ENCODE results near the gene TBC1D9B.

Gene TBC1D9B

DNA sequence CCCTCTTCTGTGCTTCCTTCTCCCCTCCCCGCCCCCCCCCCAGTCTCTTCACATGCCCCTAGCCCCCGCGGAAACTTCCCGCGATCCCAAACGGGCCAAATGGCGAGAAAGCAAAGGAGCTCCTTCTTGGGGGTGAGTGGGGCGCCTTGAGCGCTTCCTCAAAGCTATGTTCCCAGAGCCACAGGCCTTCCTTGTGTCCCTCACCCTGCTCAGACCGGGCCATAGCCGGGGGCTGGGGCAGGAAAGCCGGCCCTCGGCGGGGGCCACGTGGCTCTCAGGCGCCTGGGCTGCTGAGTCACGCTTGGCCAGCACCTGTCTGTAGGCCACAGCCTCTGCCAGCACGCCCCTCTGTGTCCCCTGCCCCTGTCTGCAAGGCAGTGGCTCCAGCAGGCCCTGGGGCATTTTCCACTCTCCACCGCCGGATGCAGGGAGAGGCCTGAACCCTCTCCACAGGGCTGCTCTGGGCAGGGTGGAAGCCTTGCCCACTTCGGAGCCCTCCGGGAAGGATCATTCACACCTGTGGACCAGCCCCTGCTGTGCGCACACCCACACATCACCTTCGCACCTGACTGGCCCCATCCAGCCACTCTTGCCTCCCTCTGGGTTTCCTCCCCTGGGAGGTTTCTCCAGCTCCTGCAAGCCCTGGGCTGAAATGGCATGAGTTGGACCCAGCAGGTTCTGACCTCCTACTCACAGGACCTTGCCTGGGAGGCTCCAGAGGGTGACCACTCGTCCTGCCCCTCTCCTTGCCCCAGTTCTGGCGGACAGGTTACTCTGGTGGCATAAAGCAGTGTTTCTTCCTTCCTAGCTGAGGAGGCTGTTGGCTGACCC lies 88.2 kb downstream of the TBC1D9B start:
- DNase-seq: peak; percentile 64

DNA sequence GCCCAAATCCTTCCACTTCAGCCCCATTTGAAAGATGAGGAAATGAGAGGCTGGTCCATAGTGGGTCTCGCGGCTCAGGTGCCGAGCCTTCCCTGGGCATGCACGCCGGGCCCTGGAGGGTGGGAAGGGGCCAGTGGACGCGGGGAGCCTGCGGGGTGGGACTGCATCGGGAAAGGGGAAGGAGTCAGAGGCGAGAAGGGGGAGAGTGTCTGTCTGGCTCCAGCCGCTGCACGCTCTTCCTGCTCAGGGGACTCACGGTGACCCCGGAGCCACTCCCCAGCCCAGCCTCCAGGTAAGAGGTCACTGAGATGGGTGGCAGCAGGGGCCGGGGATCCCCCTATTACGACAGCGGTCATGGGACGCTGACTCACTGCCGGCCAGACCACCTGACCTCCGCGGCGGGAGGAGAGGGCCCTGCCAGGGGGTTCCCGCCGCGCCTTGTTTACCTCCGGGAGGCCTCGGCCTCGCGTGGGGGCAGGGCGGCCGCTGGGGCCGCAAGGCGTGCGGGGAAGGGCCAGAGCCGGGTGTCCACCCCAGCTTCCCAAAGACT lies 88.9 kb downstream of the TBC1D9B start:
- DNase-seq: peak; percentile 96

DNA sequence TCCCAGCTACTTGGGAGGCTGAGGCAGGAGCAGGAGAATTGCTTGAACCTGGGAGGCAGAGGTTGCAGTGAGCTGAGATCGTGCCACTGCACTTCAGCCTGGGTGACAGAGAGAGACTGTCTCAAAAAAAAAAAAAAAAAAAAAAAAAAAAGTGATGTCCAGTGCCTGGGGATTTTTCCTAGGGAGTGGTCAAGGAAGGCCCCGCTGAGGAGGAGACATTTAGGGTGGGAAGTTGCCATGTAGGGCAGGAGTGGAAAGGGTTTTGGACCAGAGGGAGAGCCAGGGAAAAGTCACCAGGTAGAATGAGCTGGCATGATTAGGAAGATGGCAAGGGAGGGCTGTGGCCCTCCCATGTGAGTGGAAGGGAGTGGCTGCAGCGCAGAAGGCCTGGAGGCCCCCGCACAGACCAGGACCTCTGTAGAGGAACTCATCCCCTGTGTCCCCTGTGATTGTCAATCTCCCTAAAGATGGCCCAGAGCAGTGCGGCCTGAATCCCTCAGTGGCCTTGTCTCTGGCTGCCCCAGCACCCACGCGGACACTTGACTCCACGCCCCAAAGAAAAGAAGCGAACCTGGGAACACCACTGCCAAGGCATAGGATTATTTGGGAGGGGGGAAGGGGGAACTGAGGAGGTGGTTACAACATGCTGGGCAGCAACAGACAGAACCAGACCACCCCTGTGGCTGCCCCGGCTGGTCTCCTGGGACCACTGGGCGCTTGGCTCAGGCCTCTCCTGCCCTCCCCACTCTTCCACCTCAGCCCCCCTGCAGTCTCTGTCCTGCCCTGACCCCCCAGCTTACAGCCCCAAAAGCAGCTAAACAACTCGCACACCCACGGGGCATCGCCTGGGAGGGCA lies 89.6 kb downstream of the TBC1D9B start:
- DNase-seq: peak; percentile 24

DNA sequence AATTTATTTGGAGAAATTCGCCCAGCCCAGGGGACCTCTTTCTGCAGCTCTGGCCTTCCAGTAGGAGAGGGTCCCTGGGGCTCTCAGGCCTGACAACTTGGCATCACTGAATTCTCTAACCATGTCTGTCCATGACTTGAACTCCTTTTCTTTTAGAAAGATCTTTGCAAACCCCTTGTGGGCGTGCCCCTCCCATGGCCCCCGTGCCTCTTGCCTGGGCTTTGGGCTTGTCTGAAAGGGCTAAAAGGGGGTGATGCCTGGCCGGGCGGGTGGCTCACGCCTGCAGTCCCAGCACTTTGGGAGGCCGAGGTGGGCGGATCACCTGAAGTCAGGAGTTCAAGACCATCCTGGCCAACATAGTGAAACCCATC lies 90.2 kb downstream of the TBC1D9B start:
- DNase-seq: no peak

DNA sequence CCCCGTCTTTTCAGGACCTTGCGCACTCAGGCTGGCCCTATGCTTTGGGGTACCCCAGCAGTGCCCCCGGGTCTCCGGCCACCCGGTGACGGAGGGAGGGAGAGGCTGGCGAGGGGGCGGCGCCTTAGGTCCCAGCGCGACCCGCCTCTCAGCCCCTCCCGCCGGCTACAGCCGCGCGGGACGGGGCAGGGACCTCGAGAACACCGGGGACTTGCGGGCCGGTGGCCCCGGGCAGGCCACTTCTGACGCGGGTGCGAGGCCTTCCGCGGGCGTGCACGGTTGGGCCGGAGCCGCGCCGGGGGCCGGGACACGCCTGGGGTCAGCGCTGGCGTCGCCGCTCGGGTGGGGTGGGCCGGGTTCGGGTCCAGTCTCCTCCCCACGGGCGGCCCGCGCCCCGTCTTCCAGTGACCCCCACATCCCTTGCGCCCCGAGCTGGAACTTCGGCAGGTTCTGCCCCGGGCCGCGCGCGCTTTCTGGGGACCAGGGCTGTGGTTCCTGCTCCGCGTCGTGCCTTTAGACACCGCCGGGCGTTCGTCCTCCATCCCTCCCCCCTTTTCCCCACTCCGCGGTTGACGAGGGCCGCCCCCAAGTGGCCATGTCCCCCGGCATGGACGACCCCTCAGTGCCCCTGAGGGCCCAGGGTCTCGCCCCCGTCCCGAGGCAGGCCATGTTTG lies 90.8 kb downstream of the TBC1D9B start:
- no peak for DNase-seq

DNA sequence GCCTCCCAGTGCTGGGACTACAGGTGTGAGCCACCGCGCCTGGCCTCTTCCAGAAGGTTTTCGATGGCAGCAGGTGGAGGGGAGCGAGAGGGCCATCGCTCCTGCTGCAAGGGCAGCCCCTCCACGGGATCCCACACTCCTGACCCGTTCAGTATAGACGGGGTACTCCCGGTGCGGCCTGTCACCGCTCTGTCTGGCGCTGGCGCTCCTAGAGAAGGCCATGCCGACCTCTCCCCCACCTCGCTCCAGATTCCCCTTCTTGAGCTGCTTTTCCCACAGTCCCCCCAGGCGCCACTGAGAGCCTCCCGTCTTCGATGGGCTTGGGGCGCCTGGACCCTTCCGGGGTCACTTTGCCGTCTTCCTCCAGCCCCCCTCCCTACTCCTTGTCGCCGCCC lies 91.3 kb downstream of the TBC1D9B start:
- DNase-seq: no peak

DNA sequence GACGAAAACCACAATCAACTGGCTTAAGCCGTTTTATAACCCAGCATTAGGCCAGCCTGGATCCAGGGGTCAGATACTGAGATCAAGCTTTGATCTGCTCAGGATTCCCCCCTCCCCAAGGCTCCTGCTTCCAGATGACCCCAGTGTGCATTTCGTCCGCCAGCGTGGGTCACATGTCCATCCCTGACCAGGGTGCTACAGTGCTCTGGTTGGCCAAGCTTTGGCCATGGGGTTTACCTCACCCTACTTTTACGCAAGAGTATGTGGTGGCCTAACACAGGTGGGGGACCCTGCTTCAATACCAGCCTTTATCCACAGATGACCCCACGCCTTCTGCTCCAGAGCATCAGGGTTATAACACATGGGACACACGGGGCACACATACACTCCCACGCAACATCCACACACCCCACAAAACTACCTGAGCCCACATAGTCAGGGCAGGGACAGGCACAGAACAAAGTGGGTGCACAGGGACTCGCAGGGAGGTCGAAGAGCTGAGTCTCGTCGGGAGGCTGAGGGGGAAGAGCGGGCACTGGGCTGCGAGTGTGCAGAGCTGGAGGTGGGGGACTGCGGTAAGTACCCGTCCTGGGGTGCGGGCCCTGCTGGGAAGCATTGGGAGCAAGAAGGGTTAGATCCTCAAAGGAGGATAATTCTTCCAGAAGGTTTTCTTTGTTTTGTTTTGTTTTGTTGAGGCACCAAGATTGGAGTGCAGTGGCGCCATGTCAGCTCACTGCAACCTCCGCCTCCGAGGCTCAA lies 92.0 kb downstream of the TBC1D9B start:
- DNase-seq: no peak

DNA sequence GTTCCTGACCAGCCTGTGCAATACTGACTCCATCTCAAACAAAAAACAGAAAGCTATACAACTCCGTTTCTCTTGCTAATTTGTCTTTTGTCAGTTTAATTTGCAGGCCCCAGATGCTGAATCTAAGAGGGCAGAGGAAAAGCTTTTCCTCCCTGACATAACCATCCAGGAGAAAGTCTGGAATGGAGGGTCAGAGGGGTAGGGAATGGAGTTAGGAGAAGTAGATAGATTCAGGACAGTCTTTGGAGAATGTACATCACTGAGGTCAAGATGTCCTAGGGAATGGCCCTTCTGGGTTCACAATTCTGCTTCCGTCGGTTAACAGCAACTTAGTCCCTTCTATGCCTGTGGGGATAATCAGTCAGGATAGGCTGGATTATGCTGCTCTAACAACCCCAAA lies 93.6 kb downstream of the TBC1D9B start:
- no peak for DNase-seq

DNA sequence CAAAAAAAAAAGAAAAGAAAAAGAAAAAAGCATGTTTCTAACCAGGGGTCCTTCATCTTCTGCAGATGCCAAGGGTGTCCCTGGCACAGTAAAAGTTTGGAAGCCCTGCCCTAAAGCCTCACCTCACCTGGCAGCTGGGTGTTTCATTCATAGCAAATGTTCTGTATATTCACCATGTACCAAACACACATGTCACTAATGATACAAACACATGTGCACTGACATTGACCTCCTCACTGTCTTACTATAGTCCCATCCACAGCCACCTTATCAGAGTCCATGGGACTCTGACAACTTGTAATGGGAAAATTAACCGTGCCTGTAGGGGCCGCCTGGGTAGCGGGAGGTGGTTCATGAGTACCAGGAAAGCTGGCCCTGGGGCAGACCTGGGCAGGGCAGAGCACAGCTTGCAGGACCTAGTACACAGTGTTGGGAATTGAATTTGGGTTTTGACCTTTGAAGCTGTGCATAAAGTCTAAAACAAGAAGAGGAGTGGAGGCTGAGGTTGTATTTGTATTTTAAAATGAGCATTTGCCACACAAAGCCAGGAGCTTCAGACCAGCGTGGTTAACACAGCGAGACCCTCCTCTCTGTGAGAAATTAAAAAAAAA lies 94.6 kb downstream of the TBC1D9B start:
- DNase-seq: no peak

DNA sequence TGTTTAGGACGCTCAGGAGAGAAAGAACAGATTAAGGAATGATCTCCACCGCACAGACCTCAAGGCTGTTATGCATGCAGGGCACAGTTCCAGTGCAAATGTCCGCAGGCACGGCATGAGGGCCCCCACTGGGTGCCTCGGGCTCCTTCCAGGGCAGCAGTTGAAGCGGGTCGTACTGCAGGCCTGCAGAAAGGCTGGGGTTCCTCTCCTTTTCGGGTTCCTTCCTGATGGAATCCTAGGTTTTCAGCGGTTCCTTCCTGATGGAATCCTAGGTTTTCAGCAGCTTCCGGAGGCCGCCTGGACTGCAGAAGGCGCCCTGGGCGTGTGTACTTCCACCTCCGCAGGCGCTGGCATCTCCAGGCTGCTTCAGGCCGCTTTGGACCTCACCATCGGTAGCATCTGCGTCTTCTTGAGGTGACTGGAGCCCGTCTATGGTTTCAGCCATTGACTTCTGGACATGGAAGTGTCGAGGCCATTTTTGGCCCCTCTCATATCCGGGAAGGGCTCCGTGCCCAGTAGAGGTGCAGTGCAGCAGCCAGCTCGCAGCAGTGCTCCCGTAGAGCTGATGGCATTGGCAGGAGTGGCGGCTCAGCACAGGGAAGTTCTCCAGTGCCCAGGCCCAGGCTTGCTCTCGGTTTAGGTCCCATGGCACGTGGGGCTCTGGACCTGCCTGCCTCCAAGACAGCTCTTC lies 95.4 kb downstream of the TBC1D9B start:
- no peak for DNase-seq

Data from inflammatory macrophage treated with lipopolysaccharide for 4 hours (primary cell).